D341Med (cell line): Measurements from ENCODE around the gene EPN3.

Experiments
- DNase-seq: peaks from one replicate; pipeline ENCODE4 v3.0.0; 2012; ENCODE audit warnings: low spot score

EPN3 gene

DNA sequence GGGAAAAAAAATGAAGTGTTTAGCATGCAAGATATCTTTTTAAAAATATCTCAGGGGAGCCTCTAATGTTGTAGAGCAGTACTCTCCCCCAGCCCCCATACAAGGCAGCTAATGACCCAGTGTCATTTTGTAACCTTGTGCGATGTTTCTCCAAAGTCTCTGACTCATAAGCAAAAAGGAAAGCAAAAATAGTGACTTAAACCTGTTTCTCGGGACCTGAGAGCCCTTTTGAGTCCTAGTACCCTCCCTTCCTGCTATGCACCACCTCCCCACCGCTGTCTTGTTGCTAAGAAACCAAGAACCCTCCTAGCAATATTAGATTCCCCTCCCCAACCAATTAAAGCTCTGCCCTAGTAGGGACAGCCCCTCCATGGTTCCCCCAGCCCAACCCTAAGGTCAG lies 21.5 kb upstream of the EPN3 start:
- DNase-seq, result no peak

DNA sequence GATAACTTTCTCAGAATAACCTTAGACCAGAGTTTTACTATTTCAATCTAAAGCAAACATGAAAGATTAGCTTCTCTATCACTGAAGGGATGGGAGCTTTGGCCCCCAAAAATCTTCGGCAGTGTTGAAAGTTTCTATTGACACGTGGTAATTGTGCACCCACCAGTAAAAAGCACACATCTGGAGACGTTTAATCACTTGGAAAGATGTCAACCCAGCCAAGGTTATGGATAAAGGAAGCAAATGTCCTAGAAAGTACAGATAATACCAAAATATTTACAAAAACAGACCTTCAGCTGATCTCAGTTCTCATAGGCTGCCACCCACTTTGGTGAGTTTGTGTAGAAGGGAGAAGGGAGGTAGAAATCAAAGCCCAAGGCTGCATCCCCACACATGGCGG lies 19.0 kb upstream of the EPN3 start:
- DNase-seq, result no peak

DNA sequence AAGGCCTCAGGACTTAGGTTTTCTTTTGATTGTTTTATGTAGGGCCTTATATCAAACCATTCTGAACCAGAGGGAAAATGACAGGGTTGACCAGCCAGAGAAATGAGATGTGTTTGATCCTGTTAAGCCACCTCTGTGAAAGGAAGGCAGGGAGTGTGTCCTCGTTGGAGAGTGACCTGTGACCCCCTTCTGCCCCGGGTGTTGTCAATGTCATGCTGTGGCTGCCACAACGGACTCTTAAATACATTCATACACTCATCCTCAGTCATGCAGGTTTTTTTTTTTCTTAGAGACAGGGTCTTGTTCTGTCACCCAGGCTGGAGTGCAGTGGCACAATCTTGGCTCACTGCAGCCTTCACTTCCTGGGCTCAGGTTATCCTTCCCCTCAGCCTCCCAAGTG lies 18.1 kb upstream of the EPN3 start:
- DNase-seq, result no peak

DNA sequence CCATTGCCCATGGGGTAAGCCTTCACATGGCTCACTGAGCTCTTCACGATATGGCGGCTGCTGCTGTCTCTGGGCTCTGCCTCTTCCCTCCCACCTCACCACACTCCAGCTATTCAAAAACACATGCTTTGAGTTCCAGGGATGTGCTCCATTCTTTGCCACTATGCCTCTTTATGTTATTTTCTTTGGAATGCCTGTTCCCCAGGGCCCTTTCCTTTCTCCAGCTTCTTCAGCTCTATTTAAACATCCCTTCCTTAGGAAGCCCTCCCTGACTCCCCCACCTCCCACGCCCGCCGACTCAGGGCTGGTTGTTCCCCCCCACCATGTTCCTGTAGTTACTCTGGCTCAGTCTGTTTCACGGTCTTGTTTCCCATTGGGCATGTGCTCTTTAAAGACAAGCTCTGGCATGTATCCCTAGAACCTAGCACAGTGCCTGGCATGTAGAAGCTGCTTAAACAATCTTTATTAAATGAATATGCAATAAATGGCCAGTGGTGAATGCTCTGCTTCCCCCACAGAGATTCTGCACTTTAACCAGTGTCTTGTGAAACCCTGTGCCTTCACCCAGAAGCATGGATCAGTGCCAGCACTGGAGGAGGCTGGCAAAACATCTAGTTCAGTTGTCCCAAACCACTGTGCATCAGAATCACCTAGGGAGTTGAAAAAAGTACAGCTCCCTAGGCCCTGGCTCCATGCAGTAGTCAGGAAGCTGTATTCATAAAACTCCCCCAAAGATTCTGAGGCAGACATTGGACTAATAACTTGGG lies 17.4 kb upstream of the EPN3 start:
- no peak for DNase-seq

DNA sequence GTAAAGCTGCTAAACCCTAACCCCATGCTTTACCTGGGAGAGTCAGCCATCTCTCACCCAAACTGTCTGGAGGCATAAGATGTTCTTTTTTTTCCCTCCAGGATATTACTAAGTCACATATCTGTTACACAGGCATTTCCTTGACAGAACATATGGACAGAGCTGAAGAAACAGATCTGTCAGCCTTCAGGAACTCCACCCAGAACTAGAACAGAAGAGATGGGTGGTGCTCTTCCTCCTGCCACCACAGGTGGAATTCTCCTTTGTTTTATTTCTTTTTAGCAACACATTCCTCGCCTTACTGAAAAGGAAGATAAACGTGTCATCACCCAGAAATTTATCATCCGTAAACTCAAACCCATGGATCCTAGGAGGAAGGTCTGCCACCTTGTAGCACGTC lies 15.5 kb upstream of the EPN3 start:
- no peak for DNase-seq

DNA sequence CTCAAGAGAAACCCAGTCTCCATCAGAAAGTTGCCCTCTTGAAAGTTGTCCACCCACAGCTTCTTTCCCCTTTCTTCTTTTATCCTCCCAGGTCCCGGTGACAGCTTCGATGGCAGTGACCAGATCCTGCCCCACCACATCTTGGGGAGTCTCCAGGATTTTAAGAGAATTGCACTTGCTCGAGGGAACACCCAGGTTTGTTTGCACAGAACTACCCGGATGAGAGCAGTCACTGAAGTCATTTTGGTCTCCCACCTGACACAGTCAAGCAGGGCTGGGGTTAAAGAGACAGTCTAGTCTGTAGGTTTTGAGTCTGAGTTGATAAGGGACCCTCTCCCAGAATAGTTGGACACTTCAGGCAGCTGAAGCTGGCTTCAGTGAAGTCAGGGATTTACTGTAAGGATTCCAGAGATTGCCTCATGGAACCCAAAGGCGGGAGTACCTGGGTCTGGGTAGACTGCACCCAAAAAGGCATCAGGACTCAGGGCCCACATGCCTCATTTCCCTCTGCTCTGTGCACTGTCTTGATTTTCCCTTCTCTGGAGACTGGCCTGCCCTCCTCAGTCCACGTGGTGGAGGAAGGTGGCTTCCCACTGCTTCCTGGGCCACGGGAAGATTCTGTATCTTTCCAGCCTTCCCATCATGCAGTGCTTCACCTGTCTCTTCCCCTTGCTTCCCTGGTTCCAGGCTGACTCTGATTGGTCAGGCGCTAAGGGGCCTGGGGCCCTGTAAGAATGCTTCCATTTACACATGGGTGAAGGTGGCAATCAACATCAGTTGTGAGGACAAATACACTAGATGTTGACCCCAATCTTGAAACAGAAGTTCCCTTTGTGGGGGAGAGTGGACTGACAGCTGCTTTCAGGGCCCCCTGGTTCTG lies 14.8 kb upstream of the EPN3 start:
- no peak for DNase-seq

DNA sequence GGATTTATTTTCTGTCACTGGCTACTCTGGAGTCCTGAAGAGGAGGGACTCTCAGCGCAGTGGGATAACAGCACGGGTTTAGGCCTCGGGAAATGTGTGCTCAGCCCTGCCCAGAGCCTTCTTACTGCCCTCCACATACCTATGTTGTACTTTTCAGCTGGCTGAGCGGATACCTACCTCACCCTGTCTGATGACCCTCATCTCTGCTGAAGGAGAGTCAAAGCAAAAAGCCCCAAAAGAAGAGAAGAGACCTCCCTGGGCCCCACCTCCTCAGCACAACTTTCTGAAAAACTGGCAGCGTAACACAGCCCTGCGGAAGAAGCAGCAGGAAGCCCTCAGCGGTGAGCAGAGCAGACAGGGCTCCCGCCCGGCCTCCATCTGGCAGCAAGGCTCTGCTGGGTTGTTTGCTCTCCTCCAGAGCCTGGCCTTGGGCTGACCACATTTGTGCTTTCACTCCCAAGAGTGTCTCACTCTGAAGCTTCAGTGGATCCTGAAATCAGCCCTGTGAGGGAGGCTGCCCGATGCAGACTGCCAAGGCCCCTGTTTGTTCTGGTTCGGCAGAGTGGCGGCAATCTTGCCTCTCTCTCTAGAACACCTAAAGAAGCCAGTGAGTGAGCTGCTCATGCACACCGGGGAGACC lies 14.0 kb upstream of the EPN3 start:
- no peak for DNase-seq

DNA sequence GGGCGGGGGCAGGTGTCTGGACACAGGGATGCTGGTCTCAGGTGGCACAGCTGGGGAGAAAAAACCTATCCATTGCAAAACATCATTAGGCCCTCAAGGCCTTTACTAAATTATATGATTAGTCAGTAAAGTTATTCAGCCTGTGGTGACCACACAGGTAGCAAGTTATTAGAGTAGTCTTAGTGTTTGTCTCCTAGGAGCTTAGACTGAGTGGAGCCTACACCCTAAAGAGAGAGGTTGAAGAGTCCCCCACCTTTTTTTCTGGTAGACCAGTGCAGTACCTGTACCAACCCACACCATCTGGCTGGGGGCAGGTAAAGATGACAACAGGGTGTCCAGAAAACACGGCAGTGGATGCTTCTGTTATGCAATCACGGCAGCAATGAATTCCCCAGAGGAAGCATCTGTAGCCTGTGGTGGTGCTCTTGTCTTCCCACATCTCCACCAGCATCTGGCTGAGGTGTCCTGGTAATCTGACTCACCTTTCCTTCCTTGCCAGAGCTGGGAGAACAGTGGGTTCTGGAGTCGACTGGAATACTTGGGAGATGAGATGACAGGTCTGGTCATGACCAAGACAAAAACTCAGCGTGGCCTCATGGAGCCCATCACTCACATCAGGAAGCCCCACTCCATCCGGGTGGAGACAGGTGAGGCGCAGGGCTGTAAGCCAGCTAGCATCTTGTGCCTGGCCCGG lies 13.2 kb upstream of the EPN3 start:
- DNase-seq, result no peak

DNA sequence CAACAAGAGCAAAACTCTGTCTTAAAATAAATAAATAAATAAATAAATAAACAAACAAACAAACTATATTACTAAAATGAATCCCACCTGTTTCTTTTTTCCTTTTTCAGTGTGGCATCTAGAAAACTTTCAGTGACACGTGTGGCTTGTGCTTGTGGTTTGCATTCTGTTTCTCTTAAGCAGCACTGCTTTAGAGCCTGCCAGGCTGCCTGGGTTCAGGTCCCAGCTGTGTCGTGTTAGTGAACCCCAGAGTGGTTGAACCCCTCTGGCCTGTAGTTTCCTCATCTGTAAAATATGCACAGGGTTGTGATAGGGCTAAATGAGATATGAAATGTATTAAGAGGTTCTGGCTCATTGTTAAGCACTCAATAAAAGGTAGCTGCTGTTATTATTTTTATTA lies 12.1 kb upstream of the EPN3 start:
- DNase-seq, result no peak

DNA sequence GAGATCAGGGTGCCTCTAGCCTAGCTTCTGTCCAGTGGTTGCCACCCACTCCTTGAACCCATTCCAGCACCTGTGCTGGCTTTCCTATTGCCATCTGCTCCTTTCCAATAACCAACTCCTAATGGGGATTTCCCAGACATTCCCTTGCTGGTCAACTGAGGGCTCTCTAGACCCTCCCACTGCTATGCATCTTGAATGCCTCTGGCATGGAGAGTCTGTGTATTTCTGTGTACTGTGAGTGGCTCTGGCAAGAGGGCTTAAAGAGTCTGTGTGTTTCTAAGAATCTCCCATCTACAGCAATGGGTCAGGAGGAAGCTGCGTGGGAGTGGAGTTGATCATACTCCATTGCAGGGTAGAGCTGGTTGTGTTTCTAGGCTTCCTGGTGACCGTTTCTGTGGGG lies 11.0 kb upstream of the EPN3 start:
- no peak for DNase-seq

DNA sequence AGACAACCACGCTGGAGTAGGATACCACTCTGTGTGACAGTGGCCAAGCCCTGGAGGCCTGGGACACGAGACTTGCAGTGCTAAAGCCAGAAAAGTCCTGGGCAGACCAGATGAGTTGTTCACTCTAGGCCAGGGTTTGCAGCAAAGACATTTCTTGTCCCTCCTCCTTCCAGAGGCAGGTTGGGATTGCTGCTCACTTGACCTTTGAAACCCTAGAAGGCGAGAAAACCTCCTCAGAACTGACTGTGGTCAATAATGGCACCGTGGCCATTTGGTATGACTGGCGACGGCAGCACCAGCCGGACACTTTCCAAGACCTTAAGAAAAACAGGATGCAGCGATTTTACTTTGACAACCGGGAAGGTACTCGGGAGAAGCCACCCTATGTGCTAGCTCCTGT lies 9.8 kb upstream of the EPN3 start:
- no peak for DNase-seq

DNA sequence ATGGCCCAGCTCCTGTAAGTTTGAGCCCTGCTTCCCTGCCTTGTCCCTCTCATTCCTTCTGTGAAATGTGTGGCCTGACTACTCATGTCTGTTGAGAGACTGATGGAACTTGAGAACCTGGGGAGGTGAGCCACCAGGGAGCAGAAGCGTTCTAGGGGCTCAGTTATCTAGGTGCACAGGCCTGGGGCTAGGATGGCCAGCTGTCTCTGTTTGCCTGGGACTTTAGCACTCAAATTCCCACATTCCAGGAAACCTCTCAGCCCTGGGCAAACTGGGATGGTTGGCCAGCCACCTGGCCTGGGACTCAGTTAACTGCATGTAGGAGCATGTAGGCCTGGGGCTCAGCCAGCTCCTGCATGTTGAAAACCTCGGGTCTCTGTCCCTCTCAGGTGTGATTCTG lies 9.3 kb upstream of the EPN3 start:
- no peak for DNase-seq

DNA sequence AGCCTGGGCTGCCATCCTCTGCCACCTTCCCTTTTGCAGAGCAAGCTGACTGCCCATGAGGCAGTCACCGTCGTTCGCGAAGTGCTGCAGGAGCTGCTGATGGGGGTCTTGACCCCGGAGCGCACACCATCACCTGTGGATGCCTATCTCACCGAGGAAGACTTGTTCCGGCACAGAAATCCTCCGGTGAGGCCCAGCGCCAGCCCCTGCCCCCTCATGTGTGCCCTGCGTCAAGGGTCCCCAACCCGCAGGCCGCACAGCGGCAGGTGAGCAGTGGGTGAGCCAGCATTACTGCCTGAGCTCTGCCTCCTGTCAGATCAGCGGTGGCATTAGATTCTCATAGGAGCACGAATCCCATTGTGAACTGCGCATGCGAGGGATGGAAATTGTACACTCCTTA lies 7.7 kb upstream of the EPN3 start:
- DNase-seq, result no peak

DNA sequence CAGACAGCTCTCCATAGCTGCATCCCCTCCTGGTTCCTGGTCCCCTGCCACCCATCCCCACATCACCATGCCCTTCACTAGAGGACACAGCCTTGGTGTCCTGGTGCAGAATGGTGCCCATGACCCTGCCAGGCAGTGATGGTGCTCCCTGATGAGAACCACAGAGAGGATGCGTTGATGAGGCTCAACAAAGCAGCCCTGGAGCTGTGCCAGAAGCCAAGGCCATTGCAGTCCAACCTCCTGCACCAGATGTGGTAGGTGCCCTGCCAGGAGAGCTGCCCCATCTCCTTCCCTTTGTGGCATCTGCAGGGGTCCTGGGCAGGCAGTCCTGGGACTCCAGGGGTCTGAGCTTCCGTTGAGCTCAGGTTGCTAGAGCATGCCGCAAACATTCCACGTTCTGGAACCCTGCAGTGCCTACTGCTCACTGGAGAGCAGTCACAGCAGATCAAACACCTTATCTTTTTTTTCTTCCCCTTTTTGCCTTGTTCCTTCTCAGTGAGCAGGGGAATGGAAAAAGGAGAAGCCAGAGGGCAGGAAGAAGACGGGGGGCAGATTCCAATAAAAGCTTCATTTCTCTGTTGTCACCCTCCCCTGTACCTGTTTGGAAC lies 5.3 kb upstream of the EPN3 start:
- no peak for DNase-seq

DNA sequence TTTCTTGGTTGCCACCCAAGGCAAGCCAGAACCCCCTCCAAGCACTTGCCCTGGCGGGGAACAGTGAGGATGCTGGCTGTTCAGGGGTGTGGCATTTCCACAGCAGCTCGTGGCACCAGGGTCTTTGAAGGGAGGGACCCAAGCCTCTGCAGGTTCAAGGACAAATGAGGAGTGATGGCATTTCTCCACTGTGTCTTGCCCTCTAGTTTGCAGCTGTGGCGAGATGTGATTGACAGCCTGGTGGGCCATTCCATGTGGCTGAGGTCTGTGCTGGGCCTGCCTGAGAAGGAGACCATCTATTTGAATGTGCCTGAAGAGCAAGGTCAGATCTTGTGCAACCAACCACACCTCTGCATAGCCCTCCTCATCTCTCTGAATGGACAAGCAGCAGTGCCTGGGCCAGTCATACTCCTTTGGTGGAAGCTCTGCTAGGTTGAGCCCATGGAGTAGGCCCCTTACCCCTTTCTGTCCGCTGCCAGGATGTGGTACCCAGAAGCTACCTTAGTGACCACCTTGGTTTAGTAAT lies 4.5 kb upstream of the EPN3 start:
- no peak for DNase-seq

DNA sequence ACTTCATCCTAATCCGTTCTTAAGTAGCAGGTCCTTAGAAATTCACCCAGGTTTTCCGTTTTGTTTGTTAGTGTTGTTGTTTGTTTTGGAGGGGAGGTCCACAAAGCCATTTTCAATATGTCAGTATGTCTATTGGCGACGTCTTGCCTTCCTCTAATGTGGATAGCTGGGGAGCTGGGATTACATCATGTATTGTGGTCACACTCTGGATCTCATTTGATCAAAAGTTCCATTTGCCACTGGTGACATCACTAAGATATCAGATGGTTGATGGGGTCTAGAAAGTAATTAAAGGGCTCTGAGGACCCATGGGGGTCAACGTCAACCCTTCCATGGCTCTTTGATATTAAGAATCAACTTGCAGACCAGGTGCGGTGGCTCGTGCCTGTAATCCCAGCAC lies 2.7 kb upstream of the EPN3 start:
- no peak for DNase-seq

DNA sequence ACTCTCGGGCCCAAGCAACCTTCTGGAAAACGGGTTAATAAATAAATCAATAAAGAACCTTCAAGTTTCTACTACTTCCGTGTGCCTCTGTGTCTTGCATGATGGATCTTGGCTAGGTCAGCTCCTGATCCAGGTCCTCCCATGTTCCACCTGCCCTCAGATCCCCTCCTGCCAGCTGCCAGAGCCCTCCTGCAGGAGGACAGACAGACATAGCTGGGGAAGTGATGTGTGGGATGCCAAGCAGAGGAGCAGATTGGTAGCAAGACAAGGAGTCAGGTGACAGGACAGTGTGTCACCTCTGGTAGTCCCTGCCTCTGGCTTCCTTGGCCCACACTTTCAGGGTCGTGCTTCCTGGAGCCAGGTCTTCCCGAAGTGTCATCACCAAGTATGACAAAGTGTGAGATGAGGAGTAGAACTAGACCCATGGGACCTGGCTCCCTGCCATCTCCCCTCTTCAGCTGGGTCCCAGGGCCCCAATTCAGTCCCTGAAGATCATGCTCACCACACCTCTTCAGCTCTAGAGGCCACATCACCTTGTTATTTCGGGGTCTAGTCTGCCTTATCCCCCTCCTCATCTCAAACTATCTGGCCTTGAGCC lies 1.0 kb upstream of the EPN3 start:
- no peak for DNase-seq

DNA sequence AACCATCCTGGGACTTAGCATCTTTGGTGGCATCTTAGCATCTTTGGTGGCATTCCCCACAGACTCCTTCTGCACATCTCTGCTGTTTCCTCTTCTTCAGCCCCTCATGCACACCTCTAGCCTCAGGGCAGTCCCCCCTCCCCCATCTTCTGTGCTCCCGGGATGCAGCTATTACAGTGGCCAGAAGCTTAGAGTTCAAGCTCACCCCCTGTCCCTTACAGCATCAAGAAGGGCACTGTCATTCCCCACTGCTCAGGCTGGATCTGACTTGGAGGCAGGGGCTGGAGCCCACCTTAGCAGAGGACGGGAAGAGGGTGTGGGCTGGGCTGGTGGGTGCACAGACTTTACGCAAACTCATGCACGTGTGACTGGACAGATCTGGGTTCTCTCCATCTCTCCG lies 650 bp downstream of the EPN3 start:
- no peak for DNase-seq

DNA sequence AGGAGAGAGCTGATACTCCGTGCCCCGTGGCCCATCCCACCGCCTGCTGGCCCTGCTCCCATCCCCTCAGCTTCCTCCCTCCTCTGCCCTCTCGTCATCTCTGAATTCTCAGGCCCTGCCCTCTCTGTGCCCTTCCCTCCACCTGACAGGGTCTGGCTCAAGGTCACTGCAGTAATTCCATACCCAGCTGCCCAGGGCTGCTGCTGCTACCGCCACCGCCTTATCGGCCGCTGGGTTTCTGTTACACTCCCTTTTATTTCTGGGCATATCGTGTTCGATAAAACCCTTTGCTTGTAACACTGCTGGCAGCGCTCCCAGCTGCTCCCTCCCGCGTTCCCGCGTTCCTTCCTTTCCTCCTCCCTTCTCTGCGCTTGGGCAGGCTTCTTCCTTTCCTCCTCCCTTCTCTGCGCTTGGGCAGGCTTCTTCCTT lies 1.2 kb downstream of the EPN3 start:
- DNase-seq, result no peak

DNA sequence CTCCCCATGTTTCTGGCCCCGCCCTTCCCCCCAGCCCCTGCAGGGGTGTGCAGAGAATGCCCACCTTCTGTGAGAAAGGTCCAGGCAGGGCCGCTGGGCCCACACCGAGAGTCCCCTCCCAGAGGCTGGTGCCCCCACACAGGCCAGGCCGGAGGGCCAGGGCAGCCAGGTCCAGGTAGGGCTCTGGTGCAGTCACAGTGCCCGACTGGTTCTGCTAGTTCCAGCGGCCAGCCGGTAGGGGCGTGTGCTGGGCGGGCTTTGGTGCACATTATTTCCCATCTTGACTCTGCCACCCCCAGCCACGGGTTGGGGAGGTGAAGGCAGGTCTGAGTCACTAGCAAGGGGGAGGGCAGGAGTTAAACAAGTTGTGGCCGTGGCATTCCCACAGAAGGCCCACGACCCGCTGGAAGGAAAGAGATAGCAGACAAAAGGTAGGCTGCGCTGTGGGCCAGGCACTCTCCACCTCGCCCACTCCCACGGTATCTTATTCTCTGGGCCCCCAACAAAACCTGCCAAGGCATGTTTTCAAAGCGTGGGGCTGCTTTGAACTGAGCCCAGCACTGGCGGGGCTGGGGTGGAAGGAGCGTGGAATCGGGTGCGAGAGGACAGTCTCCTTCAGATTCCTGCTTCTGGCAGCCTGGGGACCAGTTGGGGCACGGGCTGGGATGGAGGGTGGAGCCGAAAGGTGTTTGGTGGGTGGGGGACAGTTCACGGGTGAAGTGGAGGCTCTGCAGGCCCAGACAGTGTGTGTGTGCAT lies 1.9 kb downstream of the EPN3 start:
- no peak for DNase-seq

DNA sequence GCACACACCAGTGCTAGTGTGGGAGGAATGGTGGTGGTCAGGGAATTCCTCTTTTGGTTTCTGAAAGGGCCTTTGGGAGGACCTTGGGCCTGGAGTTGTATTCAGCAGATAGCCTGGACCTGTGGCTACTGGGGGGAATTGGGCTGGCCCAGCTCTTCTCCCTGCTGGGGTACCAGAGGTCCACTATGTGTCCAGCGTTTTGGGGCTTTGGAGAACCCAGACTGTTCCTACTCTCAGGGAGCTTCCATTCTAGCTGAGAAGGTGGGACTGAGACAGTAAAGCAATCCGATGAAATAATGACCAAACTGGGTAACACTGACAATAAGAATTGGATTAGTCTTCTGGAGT lies 2.4 kb downstream of the EPN3 start:
- no peak for DNase-seq
